Activated T-helper 2 cell treated with anti-CD3 and anti-CD28 coated beads, Interferon-gamma antibody, Interleukin-2, Interleukin-4, amounts not matched to agents 10 μg/mL and 5 μg/mL and 100 μg/mL, durations not matched to agents 14 hours and 24 hours and 36 hours (primary cell): ENCODE measurements around the gene TTLL10. TPM values are rescaled to one million over a fixed set of nuclear protein-coding genes. Genes with fewer than 3 reads are reported as not detected.
A peak's percentile ranks its signal among the peaks of the same experiment; 100 is the strongest.

Experiments
- DNase-seq: peaks from one replicate; pipeline ENCODE4 v3.0.0; 2021; ENCODE audit warnings: low spot score
- H3K27ac Mint-ChIP-seq: one replicate; pipeline ENCODE4 v1.8.0; 2021; ENCODE audit warnings: mixed read lengths
- H3K27me3 Mint-ChIP-seq: one replicate; pipeline ENCODE4 v1.8.0; 2021; ENCODE audit warnings: low read depth, mixed read lengths
- H3K36me3 Mint-ChIP-seq: one replicate; pipeline ENCODE4 v1.8.0; 2021; ENCODE audit warnings: low read depth, mixed read lengths
- H3K4me1 Mint-ChIP-seq: one replicate; pipeline ENCODE4 v1.8.0; 2021; ENCODE audit warnings: low read depth, mixed read lengths
- H3K4me3 Mint-ChIP-seq: one replicate; pipeline ENCODE4 v1.8.0; 2021; ENCODE audit warnings: low read depth, mild to moderate bottlenecking, moderate library complexity, mixed read lengths
- H3K9me3 Mint-ChIP-seq: one replicate; pipeline ENCODE4 v1.8.0; 2021; ENCODE audit warnings: mixed read lengths
- intact Hi-C: fragments of 100-400 bp; cut with micrococcal nuclease; formaldehyde crosslinking; loops from one replicate; pipeline ENCODE4 v1.15.1; 2023
- total RNA-seq: library from RNA; stranded (reverse); gene quantifications from 2 replicates; pipeline ENCODE4 v1.2.3, GENCODE V29; 2022

Gene TTLL10
- total RNA-seq, result not detected in 2 replicates

- Mint-ChIP-seq H3K4me3 (no peak within 1 kb of the TSS), H3K36me3 (no peaks in the 10 kb centered on the region), H3K27me3 (peaks cover 22% of the 10 kb centered on the region), H3K9me3 (no peaks in the 10 kb centered on the region), H3K27ac (no peak within 1 kb of the TSS), H3K4me1 (peaks cover 5% of the 10 kb centered on the region)
- intact Hi-C loops, result no loop called here
- peak; percentile 61 for DNase-seq
Observed at GRCh38 chr1:1173793-1174415, at the start of gene TTLL10. Gene TTLL10 (plus strand): TSS chr1:1173880. CDS start chr1:1179216, 5,336 bp downstream.

GRCh38 chr1:1124508-1124785, 49.2 kb upstream of the TTLL10 start:
- Mint-ChIP-seq H3K27ac (no peak overlapping the region), H3K9me3 (no peaks in the 10 kb centered on the region), H3K4me1 (no peaks in the 10 kb centered on the region), H3K27me3 (peaks cover 4% of the 10 kb centered on the region), H3K36me3 (no peaks in the 10 kb centered on the region), H3K4me3 (no peak overlapping the region)
- intact Hi-C loops, result loop anchor here (5.0 kb wide), 2 partner anchors 128 to 168 kb away; no protein-coding TSS in a partner anchor
- no peak for DNase-seq

DNA sequence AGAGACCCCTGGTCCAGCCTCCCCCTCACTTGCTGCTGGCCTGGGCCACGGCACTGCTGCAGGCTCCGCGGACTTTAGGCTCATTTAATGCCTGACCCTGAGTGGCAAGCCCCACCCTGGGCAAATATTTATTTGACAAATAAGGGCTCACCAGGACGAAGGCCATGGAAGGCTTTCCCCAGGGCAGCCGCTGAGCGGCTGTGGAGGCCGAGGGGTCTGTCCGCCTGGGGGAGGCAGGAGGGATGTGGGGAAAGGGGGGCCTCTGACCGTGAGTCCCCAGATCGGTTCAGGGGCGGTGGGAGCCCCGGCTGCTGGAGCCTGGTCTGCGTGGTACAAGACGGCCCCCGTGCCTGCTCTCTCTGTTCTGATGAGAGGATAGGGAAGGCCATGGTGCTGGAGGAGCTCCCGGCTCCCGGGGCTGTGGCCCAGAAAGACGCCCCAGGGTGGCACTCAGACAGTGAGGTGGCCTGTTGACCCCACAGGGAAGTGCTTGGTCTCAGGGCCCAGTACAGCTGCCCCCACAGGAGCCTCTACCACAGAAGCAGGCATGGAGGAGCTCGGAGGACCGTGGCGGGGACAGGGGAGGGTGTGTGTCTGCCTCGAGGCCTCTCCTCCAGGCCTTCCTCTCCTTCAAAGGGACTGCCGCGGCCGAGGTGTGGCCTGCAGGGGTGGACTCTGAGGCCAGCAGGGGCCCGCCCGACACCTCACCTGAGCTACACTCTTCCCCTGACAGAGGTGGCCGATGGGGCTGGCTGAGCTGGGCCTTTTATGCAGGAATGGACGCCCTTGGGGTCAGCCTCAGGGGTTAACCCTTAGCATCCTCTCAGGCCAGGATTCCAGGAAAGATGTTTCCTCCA, 48.7 kb upstream of the TTLL10 start:
- Mint-ChIP-seq H3K27me3 (peaks cover 2% of the 10 kb centered on the region), H3K27ac (no peak overlapping the region), H3K36me3 (no peaks in the 10 kb centered on the region), H3K9me3 (no peaks in the 10 kb centered on the region), H3K4me3 (no peak overlapping the region), H3K4me1 (no peaks in the 10 kb centered on the region)
- intact Hi-C loops, result loop anchor here (5.0 kb wide), 2 partner anchors 127 to 167 kb away; no protein-coding TSS in a partner anchor
- no peak for DNase-seq

GRCh38 chr1:1125945-1126344, 47.7 kb upstream of the TTLL10 start:
- H3K27me3 Mint-ChIP-seq, result no peaks in the 10 kb centered on the region
- H3K27ac Mint-ChIP-seq, result no peak overlapping the region
- no peak overlapping the region for H3K4me3 Mint-ChIP-seq
- DNase-seq, result no peak
- no peaks in the 10 kb centered on the region for H3K36me3 Mint-ChIP-seq
- intact Hi-C loops, result no loop called here
- H3K9me3 Mint-ChIP-seq, result no peaks in the 10 kb centered on the region
- no peaks in the 10 kb centered on the region for H3K4me1 Mint-ChIP-seq

GRCh38 chr1:1127551-1128451, 45.9 kb upstream of the TTLL10 start:
- Mint-ChIP-seq H3K4me3 (no peak overlapping the region), H3K9me3 (no peaks in the 10 kb centered on the region), H3K36me3 (no peaks in the 10 kb centered on the region), H3K4me1 (no peaks in the 10 kb centered on the region), H3K27ac (no peak overlapping the region), H3K27me3 (no peaks in the 10 kb centered on the region)
- intact Hi-C loops, result no loop called here
- DNase-seq, result no peak

DNA sequence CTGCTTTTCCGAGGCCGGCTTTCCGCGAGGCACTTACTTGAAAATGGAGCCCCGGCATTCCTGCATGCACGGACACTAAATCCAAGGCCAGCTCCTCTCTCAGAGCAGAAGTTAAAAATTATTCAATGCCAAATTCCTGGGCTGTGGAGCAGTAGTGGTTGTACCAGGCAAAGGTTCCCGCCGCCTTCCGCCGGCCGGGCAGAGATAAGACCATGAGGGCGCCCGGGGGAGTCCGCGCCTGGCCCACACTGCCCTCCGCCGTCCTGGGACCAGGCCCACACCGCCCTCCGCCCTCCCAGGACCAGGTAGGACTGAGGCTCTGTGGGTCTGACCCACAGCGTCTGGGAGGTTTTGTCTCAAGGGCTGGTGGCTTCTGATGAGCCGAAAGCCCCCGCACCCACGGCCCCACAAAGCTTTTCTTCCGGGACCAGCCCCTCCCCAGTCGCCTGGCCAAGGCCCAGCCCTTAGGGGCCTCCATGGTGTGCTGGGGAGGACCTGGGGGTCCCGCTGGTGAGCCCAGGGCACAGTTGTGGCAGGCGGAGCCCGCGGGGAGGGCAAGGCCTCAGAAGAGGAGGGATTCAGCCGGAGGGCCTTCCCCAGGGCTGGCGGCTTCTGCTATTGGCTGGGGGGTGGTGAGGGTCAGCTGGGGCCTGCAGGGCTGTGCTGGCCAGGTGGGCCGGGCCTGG, 45.1 kb upstream of the TTLL10 start:
- Mint-ChIP-seq H3K27me3 (no peaks in the 10 kb centered on the region), H3K9me3 (no peaks in the 10 kb centered on the region), H3K27ac (no peak overlapping the region), H3K36me3 (no peaks in the 10 kb centered on the region), H3K4me3 (no peak overlapping the region), H3K4me1 (no peaks in the 10 kb centered on the region)
- no peak for DNase-seq
- intact Hi-C loops, result no loop called here

DNA sequence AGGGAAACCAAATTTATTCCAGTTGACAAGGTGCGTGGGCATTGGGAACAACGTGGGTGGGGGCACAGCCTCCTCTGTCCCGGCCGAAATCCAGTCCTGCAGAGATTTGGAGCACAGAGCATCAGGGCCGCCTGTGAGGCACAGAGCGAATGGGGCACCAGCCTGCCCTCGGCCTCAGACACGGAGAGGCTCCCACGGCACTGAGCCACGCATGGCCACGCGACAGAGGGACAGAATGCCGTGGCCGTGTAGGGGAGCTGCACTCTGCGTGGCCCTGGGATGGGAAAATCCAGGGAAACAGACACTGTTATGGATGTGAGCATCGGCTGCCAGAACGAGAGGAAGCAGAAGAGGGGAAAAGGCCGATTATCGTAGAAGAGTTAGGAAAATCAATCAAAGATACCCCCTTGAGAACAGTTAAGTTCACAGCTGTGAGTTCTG, 44.3 kb upstream of the TTLL10 start:
- no peak for DNase-seq
- Mint-ChIP-seq H3K9me3 (no peaks in the 10 kb centered on the region), H3K27ac (no peak overlapping the region), H3K27me3 (no peaks in the 10 kb centered on the region), H3K36me3 (no peaks in the 10 kb centered on the region), H3K4me1 (no peaks in the 10 kb centered on the region), H3K4me3 (no peak overlapping the region)
- intact Hi-C loops, result no loop called here

- Mint-ChIP-seq H3K27me3 (no peaks in the 10 kb centered on the region), H3K4me3 (no peak overlapping the region), H3K4me1 (no peaks in the 10 kb centered on the region), H3K9me3 (no peaks in the 10 kb centered on the region), H3K27ac (no peak overlapping the region), H3K36me3 (no peaks in the 10 kb centered on the region)
- DNase-seq, result no peak
- intact Hi-C loops, result no loop called here
Observed at GRCh38 chr1:1130206-1131120, 43.2 kb upstream of the TTLL10 start.

GRCh38 chr1:1132042-1132950, 41.4 kb upstream of the TTLL10 start:
- intact Hi-C loops, result no loop called here
- DNase-seq, result no peak
- no peaks in the 10 kb centered on the region for H3K9me3 Mint-ChIP-seq
- no peak overlapping the region for H3K4me3 Mint-ChIP-seq
- H3K36me3 Mint-ChIP-seq, result no peaks in the 10 kb centered on the region
- peaks cover under 1% of the 10 kb centered on the region for H3K4me1 Mint-ChIP-seq
- no peaks in the 10 kb centered on the region for H3K27me3 Mint-ChIP-seq
- H3K27ac Mint-ChIP-seq, result no peak overlapping the region

- H3K36me3 Mint-ChIP-seq, result no peaks in the 10 kb centered on the region
- H3K4me1 Mint-ChIP-seq, result peaks cover 4% of the 10 kb centered on the region
- no peaks in the 10 kb centered on the region for H3K9me3 Mint-ChIP-seq
- no peak for DNase-seq
- intact Hi-C loops, result no loop called here
- H3K4me3 Mint-ChIP-seq, result no peak overlapping the region
- H3K27me3 Mint-ChIP-seq, result no peaks in the 10 kb centered on the region
- no peak overlapping the region for H3K27ac Mint-ChIP-seq
Observed at GRCh38 chr1:1132956-1133750, 40.5 kb upstream of the TTLL10 start.
